ENCODE measurements around the gene KRT71. TPM values are rescaled to one million over a fixed set of nuclear protein-coding genes. Genes with fewer than 3 reads are reported as not detected.

The KRT71 gene
- total RNA-seq, 1 donor from 2014 or later = not detected

DNA sequence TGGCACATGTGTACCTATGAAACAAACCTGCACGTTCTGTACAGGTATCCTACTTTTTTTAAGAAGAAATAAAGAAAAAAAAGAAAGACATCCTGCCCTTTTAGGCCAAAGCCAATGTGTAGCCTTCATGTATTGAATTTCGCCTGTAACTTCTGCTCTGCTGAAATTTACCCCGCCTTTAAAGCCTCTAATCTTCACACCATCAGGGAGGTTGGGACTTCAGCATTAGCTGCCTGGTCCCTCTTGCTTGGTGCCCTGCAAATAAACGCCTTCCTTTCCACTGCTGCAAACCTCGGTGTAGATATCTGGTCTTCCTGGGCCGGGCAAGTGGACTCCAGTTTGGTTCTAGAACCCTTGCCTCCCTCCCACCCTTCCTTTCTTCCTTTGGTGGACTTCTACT is 2.6 kb upstream of the KRT71 start:
- H3K4me2 ChIP-seq = no peak overlapping the region
- H3K9me3 ChIP-seq (ENCODE audit: low read depth) = no peaks in the 10 kb centered on the region
- no peaks in the 10 kb centered on the region for H3K9me3 Mint-ChIP-seq
- H3K79me2 ChIP-seq (ENCODE audit: low read depth) = no peaks in the 10 kb centered on the region
- H3K4me3 ChIP-seq = no peak overlapping the region
- no peaks in the 10 kb centered on the region for H3K4me1 ChIP-seq
- H3F3A ChIP-seq (ENCODE audit: low read depth) = no peaks in the 10 kb centered on the region
- H4K20me1 ChIP-seq (ENCODE audit: low read depth) = no peaks in the 10 kb centered on the region
- H3K27me3 ChIP-seq = no peaks in the 10 kb centered on the region
- H3K27ac Mint-ChIP-seq = no peak overlapping the region
- no peak overlapping the region for H2AFZ ChIP-seq (replicated peaks)
- H3K9ac ChIP-seq = no peak overlapping the region
- H3K4me3 Mint-ChIP-seq = no peak overlapping the region
- no peak for DNase-seq (ENCODE audit: low spot score)
- peaks cover 10% of the 10 kb centered on the region for H3K27me3 Mint-ChIP-seq (ENCODE audit: insufficient read depth, low read depth)
- no peaks in the 10 kb centered on the region for H3K36me3 ChIP-seq
- no peaks in the 10 kb centered on the region for H3K4me1 Mint-ChIP-seq
- no peaks in the 10 kb centered on the region for H3K36me3 Mint-ChIP-seq
- H3K27ac ChIP-seq = no peak overlapping the region
- TF ChIP-seq EZH2phosphoT487 (IDR thresholded peaks at IDR 0.05) (no peak), EZH2 (IDR thresholded peaks at IDR 0.05) (no peak)
- TF ChIP-seq, protein P1, sequence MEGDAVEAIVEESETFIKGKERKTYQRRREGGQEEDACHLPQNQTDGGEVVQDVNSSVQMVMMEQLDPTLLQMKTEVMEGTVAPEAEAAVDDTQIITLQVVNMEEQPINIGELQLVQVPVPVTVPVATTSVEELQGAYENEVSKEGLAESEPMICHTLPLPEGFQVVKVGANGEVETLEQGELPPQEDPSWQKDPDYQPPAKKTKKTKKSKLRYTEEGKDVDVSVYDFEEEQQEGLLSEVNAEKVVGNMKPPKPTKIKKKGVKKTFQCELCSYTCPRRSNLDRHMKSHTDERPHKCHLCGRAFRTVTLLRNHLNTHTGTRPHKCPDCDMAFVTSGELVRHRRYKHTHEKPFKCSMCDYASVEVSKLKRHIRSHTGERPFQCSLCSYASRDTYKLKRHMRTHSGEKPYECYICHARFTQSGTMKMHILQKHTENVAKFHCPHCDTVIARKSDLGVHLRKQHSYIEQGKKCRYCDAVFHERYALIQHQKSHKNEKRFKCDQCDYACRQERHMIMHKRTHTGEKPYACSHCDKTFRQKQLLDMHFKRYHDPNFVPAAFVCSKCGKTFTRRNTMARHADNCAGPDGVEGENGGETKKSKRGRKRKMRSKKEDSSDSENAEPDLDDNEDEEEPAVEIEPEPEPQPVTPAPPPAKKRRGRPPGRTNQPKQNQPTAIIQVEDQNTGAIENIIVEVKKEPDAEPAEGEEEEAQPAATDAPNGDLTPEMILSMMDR (IDR thresholded peaks at IDR 0.05) = no peak

DNA sequence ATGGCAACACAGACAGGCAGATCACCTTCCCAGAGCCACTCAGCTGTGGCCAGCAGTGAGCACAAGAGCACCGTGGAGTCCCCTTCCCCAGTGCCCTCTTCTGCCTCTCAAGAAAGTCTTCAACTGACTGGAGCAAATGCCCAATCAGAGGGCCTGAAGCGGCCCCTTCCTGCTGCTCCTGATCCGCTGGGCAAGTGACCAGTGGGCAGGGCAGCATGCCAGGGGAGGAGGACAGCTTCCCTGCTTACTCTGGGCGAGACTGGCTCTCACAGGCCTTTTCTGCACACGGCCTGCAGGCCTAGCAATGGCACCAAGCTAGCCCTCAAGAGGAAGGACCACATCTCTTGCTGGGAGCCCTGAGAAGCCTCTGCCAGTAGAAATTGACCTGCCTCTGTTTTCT is 890 bp downstream of the KRT71 start:
- Mint-ChIP-seq H3K27ac (no peak overlapping the region), H3K9me3 (no peaks in the 10 kb centered on the region), H3K4me3 (no peak overlapping the region), H3K4me1 (no peaks in the 10 kb centered on the region), H3K36me3 (no peaks in the 10 kb centered on the region), H3K27me3 (ENCODE audit: insufficient read depth, low read depth) (peaks cover 12% of the 10 kb centered on the region)
- Histone ChIP-seq H3K4me3 (no peak overlapping the region), H3K9me3 (ENCODE audit: low read depth) (no peaks in the 10 kb centered on the region), H3K9ac (no peak overlapping the region), H3K36me3 (no peaks in the 10 kb centered on the region), H4K20me1 (ENCODE audit: low read depth) (no peaks in the 10 kb centered on the region), H3K4me1 (no peaks in the 10 kb centered on the region), H3K27me3 (no peaks in the 10 kb centered on the region), H3F3A (ENCODE audit: low read depth) (no peaks in the 10 kb centered on the region), H2AFZ (replicated peaks) (no peak overlapping the region), H3K27ac (no peak overlapping the region), H3K4me2 (no peak overlapping the region), H3K79me2 (ENCODE audit: low read depth) (no peaks in the 10 kb centered on the region)
- TF ChIP-seq, protein P1 (IDR thresholded peaks at IDR 0.05) = no peak
- no peak for TF ChIP-seq EZH2 (IDR thresholded peaks at IDR 0.05)
- no peak for DNase-seq (ENCODE audit: low spot score)

DNA sequence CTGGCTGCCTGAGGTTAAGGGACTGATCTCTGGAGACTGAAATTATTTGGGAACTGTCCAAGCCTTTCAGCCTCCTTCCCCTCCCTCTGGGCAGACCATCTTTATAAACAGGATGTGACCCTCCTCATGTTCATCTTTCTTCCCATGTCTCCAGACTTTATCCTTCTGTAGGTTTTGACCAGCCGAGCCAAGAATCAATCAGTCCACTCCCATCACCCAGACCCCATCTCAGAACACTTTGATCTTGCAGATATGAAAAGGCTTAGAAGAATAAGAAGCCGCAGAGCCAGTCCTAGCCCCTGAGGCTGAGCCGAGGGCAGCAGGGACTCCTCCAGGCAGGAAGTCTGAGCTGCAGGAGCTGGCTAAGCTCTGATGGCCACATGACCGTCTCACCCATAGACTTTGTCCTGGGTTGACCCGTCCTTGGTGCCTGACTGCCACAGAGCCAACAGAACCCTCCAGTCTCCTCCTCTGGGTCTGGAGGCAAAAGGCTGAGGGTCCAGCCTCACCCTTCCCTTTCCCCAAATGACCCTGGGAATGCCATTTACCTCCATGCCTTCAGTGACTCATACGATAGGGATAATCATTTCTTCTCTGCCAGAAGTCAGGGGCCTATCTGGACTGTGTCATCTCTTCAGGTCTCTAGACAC is 1.6 kb downstream of the KRT71 start:
- Histone ChIP-seq H3K4me3 (no peak overlapping the region), H3K9me3 (ENCODE audit: low read depth) (no peaks in the 10 kb centered on the region), H3K36me3 (no peaks in the 10 kb centered on the region), H4K20me1 (ENCODE audit: low read depth) (no peaks in the 10 kb centered on the region), H3K79me2 (ENCODE audit: low read depth) (no peaks in the 10 kb centered on the region), H3K27ac (no peak overlapping the region), H3K27me3 (no peaks in the 10 kb centered on the region), H3K9ac (no peak overlapping the region), H2AFZ (replicated peaks) (no peak overlapping the region), H3K4me2 (no peak overlapping the region), H3K4me1 (no peaks in the 10 kb centered on the region), H3F3A (ENCODE audit: low read depth) (no peaks in the 10 kb centered on the region)
- no peak overlapping the region for H3K27ac Mint-ChIP-seq
- H3K4me1 Mint-ChIP-seq = no peaks in the 10 kb centered on the region
- TF ChIP-seq, protein P1 (IDR thresholded peaks at IDR 0.05) = no peak
- TF ChIP-seq EZH2phosphoT487 (IDR thresholded peaks at IDR 0.05) (no peak), EZH2 (IDR thresholded peaks at IDR 0.05) (no peak)
- no peaks in the 10 kb centered on the region for H3K36me3 Mint-ChIP-seq
- peaks cover 15% of the 10 kb centered on the region for H3K27me3 Mint-ChIP-seq (ENCODE audit: insufficient read depth, low read depth)
- no peak for DNase-seq (ENCODE audit: low spot score)
- H3K9me3 Mint-ChIP-seq = no peaks in the 10 kb centered on the region
- H3K4me3 Mint-ChIP-seq = no peak overlapping the region

All from neural progenitor cell (in vitro differentiated cells).